AG04450 (cell line): ENCODE results near the gene MEGF6. TPM values are rescaled to one million over a fixed set of nuclear protein-coding genes. Genes with fewer than 3 reads are reported as not detected.

Source experiments
- CTCF ChIA-PET: fragments of 300-600, 350-600 bp; formaldehyde crosslinking; extraction: SDS; loops from one replicate; lab custom pipeline; 2022; ENCODE audit warnings: antibody characterized with exemption, inconsistent platforms; lab: Charles Lee
- POLR2A ChIA-PET: fragments of 350-600 bp; formaldehyde crosslinking; extraction: SDS; loops from one replicate; lab custom pipeline; 2021; ENCODE audit warnings: antibody characterized with exemption, inconsistent platforms; lab: Yijun Ruan, JAX
- DNase-seq: peaks from one replicate; pipeline ENCODE4 v3.0.0-alpha.2; 2011; ENCODE audit warnings: low read depth, low spot score
- H3K27ac ChIP-seq: one replicate; pipeline ENCODE4 v1.5.1; 2012; ENCODE audit warnings: low read depth, low read length, control low read depth
- H3K27me3 ChIP-seq: one replicate; pipeline ENCODE4 v1.6.0; 2012; ENCODE audit warnings: low read length; ENCODE audit not compliant: control insufficient read depth, insufficient read depth
- H3K4me3 ChIP-seq: 2 replicates; pipeline ENCODE4 v1.5.1; 2011; ENCODE audit warnings: mild to moderate bottlenecking, low read depth, low read length, control low read depth
- H3K9me3 ChIP-seq: 2 replicates; pipeline ENCODE4 v1.5.1; 2012; ENCODE audit warnings: low read length; ENCODE audit not compliant: control insufficient read depth, insufficient read depth
- polyA plus RNA-seq: library from polyadenylated mRNA; depleted of rRNA; stranded (reverse); fragments of >200 nt; gene quantifications from 2 replicates; pipeline ENCODE4 v1.2.3, GENCODE V29; 2011
- TF ChIP-seq, protein P1 (sequence below): IDR thresholded peaks from 2 replicates; pipeline ENCODE4 v1.5.1; 2011; ENCODE audit warnings: low read depth, low read length, control low read depth, inconsistent platforms

Gene MEGF6
- polyA plus RNA-seq, 1 experiment: 0.45 TPM

DNA sequence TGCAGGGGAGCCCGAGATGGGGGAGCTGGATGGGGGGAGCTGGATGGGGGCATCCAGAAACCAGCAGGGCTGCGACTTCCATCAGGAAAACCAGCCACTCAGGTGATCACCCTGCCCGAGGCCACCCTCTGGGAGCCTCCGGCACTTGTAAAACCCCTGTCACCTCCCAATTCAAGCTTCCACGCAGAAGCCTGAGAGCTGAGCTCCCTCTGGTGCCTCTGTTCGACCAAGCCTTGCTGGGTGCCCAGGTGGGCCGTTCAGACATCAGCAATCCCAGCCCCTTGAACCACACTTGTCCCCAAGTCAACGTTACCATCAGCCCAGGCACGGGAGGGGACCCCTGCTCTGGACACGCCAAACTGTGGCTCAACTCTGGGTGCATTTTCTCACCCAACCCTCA is 59.6 kb downstream of the MEGF6 start:
- H3K4me3 ChIP-seq: no peak overlapping the region
- DNase-seq: no peak
- ChIA-PET CTCF (interaction anchor here (1.1 kb wide), 1 partner anchor 68 kb away, joined by 5 read pairs; no protein-coding TSS in a partner anchor), POLR2A (no interaction called here)
- H3K9me3 ChIP-seq: no peaks in the 10 kb centered on the region
- H3K27me3 ChIP-seq: peaks cover 12% of the 10 kb centered on the region
- TF ChIP-seq, protein P1, sequence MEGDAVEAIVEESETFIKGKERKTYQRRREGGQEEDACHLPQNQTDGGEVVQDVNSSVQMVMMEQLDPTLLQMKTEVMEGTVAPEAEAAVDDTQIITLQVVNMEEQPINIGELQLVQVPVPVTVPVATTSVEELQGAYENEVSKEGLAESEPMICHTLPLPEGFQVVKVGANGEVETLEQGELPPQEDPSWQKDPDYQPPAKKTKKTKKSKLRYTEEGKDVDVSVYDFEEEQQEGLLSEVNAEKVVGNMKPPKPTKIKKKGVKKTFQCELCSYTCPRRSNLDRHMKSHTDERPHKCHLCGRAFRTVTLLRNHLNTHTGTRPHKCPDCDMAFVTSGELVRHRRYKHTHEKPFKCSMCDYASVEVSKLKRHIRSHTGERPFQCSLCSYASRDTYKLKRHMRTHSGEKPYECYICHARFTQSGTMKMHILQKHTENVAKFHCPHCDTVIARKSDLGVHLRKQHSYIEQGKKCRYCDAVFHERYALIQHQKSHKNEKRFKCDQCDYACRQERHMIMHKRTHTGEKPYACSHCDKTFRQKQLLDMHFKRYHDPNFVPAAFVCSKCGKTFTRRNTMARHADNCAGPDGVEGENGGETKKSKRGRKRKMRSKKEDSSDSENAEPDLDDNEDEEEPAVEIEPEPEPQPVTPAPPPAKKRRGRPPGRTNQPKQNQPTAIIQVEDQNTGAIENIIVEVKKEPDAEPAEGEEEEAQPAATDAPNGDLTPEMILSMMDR: no peak
- H3K27ac ChIP-seq: no peak overlapping the region

DNA sequence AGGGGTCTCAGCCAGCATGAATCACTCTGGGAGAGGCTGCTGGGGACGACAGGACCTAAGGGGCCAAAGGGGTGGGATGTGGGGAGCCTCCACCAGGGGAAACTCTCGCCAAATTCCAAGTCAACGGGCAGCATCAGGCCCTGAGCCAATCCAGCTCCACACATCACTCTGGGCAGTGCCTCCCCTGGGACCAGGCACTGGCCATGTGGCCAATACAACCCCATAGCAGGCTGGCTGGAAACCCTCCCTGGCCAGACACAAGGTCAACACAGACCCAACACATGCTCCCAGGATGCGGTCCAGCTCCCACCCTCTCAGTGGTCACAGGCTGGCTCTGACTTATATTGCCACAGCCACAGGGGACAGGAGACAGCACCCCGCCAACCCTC is 60.0 kb downstream of the MEGF6 start:
- no peaks in the 10 kb centered on the region for H3K9me3 ChIP-seq
- peaks cover 9% of the 10 kb centered on the region for H3K27me3 ChIP-seq
- no peak for DNase-seq
- H3K4me3 ChIP-seq: no peak overlapping the region
- ChIA-PET POLR2A (no interaction called here), CTCF (interaction anchor here (1.1 kb wide), 1 partner anchor 68 kb away, joined by 5 read pairs; no protein-coding TSS in a partner anchor)
- TF ChIP-seq, protein P1: no peak
- no peak overlapping the region for H3K27ac ChIP-seq

DNA sequence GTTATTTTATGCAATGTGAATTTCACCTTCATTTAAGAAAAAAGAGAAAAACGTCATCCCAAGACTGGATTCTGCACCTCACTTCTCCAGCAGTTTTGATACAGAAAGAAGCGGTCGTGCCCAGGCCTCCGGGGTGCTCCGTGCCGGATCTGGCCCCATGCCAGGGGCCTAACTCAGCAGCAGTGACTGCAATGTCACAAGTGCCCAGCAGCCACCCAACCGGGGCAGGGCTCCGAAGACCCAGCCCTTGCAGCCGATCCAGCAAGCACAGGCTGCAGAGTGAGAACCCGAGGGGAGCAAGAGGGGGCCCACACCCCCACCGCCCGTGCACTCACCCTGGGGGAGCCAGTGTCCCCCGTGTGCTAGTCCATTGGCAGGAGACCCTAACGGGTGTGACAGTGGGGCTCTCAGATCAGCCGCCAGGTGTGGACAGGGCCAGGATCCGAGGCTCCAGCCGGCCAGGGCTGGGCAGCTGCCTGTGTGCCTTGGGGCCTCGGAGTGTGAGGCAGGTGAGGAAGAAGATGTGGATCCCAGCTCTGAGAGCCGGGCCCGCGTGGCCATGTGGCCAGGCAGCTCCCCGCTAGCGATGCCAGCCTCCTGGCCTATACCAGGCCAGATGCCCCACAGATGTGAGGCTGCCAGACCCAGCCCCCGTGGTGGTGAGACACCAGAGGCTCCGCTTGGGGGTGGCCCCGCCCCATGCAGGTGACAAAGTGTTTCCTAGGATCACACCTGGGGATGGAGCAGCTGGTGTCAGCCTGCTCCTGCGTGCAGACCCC is 60.6 kb downstream of the MEGF6 start:
- TF ChIP-seq, protein P1: no peak
- ChIA-PET POLR2A (no interaction called here), CTCF (interaction anchor here (1.1 kb wide), 1 partner anchor 69 kb away, joined by 5 read pairs; no protein-coding TSS in a partner anchor)
- no peak for DNase-seq
- no peak overlapping the region for H3K27ac ChIP-seq
- no peak overlapping the region for H3K4me3 ChIP-seq
- no peaks in the 10 kb centered on the region for H3K9me3 ChIP-seq
- peaks cover 7% of the 10 kb centered on the region for H3K27me3 ChIP-seq

DNA sequence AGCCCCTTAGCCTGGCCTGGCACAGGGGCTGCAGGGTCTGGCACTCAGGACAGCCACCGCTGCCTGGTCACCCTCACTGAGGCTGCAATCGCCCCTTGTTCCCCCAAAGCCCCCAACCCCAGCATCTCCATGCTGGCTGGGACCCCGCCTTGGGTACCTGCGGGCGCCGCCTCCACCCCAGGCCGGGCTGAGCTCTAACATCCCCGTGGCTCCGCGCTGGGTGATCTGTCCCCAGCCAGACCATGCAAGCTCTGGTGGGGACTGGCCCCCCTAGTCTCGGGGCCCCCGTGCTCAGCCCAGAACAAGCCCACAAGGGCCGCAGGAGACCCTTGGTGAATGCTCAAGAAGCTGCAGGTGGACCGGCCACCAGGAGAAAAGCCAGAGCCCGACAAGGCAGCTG is 62.4 kb downstream of the MEGF6 start:
- POLR2A ChIA-PET: interaction anchor here (0.5 kb wide), 1 partner anchor 35 kb away, joined by 4 read pairs; no protein-coding TSS in a partner anchor
- H3K4me3 ChIP-seq: no peak overlapping the region

More for the DNA sequence above, 62.4 kb downstream of the MEGF6 start:
- Histone ChIP-seq H3K27ac (no peak overlapping the region), H3K27me3 (peaks cover 3% of the 10 kb centered on the region), H3K9me3 (no peaks in the 10 kb centered on the region; the same call in 1 of the 2 replicates)
- CTCF ChIA-PET: interaction anchor here (1.8 kb wide), 1 partner anchor 71 kb away, joined by 7 read pairs; no protein-coding TSS in a partner anchor
- TF ChIP-seq, protein P1: no peak
- DNase-seq: no peak
